EH (cell line): ENCODE measurements around the gene GRID2.

ENCODE experiments used
- DNase-seq: peaks from one replicate; pipeline ENCODE4 v3.0.0-alpha.2; 2015; ENCODE audit warnings: low read depth

GRID2 gene

DNA sequence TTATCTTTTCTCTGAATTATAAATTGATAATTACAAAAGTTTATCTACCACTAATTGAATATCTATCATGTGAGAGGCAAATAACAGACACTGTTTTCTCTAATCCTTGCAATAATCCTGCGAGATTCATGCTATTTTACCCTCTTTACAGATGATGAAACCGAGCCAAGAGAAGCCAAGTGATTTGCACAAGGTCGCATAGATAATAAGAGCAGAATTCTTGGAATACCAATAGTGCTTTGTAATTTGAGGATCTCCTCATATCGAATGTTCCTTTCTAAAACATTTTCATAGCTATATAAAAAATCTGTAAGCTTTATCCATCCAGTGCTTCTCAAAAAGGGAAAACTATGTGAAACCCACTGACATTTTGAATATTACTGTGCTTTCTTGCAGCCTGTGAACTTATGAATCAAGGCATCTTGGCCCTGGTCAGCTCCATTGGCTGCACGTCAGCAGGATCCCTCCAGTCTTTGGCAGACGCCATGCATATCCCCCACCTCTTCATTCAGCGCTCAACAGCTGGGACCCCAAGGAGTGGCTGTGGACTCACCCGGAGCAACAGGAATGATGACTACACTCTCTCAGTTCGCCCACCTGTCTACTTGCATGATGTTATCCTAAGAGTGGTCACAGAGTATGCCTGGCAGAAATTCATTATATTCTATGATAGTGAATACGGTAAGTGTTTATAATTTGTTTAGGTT, 781.0 kb downstream of the GRID2 start:
- DNase-seq = no peak

DNA sequence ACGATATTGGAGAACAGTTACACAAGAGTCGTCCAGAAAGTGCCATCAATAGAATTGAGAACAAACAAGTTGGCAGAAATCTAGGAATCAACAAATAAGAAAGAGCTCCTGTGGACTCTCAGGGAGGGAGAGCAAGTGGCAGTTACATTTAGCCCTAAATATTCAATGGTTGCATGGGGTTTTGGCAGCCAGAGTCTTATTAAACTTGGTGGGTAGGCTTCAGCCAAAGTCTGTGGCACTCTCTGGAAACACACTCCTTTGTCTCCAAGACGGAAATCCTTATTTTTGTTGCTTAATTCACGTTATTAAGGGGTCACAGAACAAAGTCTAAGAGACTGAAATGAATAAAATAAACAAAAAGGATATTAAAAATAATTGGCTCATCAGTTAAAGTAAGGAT, 782.6 kb downstream of the GRID2 start:
- no peak for DNase-seq

DNA sequence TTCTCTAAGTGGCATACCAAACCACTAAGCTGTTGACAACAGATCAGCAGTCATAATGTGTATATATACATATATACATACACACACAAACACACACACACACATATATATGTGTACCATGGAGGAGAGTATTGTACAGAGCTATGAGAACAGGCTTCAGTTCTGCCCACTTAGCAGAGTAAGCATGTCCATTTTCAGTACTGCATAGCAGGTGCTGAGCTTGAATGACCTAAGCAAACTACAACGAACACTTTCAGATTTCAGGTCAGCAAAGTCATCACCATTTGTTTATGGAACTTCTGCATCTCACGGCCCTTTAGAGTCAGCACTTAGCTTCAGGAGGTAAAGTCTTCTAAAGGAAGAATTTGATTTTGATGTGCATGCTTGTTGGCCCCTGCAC, 789.0 kb downstream of the GRID2 start:
- no peak for DNase-seq

DNA sequence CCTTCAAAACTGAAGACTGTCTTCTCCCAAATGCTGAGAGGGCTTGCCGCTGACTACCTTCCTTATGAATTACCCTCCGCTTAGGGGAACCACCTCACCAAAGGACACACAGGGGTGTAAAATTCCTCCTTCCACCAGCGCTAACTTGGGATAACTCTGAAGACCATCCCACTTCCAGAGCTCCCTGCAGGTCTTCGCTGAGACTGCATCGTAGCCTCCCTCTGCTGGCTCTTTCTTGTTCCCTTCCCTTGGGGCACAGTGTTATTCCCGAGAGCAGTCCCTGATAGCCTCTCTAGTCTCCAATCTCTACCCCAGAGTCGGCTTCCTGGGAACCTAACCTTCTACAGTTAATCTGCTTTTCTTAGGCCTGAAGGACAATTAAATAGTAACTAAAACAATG, 799.3 kb downstream of the GRID2 start:
- DNase-seq = no peak

DNA sequence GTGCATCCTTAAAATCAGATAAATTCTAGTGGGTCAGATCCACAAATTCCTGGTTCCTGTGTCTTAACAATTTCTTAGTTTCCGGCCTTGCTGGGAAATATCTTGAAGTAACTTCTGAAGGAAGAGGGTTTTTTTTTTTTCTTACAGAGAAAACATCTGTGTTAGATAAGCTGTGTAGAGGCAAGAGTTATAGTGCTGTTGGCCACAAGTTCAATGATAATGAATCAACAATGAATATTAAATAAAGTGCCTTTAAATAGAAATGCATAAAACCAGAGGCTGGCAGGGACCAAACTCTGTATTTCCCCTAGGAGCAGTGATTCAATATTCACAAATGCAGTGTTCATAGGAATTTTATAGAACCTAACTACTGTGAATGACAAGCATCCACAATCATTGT, 812.9 kb downstream of the GRID2 start:
- no peak for DNase-seq

DNA sequence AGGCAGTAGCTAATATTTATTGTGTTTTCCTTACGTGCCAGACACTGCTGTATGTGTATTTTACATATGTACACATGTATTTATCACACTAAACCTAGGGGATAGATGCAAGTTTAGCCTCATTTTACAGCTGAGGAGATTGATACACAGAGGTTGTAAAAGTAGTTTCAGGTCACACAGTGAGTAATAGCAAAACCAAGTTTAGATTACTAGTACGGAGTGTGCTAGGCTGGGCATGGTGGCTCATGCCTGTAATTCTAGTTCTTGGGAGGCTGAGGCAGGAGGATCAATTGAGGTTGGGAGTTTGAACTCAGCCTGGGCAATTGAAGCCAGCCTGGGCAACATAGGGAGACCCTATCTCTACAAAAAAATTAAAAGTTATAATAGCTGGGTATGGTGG, 823.7 kb downstream of the GRID2 start:
- no peak for DNase-seq

DNA sequence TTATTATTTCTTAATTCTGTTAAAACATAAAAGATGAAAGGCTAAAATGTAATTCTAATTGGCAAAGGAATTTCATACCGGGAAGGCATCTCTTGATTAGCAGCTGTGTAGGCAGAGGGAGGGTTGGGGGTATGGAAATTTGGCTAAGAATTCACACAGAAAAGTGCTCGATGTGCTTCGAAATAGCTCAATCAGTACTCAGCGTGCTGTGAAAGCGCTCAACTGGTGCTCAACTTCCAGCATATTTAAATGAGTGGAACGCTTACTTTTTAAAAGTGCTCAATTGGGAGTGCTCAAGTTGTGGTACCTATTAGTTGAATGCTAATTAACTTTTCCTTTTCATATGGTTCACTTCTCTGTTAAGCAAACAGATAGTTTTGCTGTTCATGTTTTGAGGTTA, 828.9 kb downstream of the GRID2 start:
- no peak for DNase-seq

DNA sequence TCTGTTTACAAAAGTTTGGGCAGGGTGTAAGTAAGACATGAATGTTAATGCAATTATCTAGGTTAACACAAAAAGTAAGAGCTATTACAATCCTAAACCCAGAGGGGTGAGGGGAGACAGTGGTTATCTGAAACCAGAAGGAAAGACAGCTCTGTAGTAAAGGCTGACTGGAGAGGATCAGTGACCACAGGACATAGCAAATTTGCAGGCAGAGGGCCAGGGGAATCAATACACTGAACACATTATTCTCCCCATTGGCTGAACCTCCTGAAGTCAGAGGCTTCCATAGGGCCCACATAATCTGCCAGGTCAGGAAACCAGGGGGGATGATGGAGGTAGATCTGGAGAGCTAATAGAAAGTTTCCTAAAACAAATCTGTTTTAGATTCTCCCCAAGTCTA, 835.4 kb downstream of the GRID2 start:
- no peak for DNase-seq

DNA sequence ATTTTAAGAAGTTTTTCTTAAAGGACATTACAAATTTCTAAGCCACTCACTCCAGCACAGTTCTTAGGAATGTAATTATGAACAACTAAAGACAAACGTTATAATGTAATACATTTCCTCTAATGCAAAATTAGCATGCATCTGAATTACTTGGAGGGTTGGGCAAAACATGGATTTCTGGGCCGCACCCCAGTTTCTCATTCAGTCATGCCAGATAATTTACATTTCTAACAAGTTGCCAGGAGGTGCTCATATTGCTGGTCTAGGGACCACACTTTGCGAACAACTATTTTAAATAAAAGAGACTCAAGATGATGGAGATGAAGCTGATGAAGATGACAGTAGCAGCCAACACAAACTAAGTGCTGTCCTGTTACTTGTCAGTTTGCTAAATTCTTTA, 840.1 kb downstream of the GRID2 start:
- no peak for DNase-seq

DNA sequence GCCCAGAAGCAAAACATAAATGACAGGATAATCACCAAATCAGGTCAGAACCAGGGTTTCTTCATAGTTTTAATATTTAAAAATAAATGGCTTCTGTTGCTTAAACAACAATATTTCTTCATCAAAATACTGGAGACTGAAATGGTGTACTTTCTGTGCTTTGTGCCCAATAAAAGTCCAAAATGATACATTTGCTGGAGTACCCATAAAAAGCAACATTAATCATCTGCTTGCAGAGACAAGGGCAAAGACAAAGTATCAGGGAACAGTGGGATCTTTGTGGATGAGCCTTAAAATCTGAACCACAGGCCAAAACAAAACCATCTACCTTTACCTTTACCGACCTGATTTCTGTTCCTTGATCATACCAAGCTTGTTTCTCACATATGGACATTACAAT, 840.9 kb downstream of the GRID2 start:
- no peak for DNase-seq

DNA sequence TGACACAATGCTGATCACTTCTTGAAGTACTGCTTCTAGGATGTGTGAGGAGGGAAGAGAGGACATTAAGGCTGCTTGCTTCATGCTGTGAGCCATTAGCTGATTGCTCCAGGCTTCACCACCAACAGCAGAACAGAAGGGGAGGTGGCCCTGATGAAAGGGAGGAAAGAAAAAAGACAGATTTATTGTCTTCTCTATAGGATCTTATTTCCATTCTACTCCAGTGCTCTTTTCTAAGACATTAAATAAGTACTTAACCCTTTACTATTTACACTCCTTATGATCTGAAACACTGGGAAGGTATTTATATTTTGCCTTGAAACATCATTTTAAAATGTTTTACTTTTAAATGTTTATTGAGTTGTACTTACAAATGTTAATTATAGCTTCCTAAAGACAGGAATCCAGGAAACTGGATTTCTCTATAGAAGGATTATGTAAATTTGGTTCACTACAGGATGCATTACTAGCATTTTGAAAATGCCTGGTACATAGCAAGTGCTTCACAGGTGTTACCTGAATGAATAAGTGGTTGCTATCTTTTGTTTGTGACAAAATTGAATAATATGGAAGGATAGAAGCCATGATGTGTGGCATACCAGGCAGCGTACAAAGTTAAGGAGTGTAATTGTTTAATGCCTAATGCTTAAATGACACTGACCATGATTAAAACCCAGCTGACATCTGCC, 843.9 kb downstream of the GRID2 start:
- DNase-seq = no peak

DNA sequence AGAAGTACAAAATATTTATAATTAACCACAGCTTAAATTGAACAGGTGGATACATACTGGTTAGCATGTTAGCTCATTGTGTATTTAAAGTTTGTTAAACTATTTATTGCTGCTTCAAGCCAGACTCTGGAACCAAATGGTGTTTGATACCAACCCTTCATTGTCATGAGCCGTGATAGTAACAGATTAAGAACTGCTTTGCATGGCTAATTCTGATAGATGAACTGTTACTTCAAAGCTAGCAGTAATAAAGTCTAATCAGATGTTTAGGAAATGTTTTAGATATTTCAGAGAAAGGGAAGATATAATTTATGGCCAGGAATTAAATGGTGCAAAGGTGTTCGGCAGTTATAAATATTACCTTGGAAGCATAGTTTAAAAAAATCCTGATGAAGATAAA, 848.7 kb downstream of the GRID2 start:
- DNase-seq = no peak

DNA sequence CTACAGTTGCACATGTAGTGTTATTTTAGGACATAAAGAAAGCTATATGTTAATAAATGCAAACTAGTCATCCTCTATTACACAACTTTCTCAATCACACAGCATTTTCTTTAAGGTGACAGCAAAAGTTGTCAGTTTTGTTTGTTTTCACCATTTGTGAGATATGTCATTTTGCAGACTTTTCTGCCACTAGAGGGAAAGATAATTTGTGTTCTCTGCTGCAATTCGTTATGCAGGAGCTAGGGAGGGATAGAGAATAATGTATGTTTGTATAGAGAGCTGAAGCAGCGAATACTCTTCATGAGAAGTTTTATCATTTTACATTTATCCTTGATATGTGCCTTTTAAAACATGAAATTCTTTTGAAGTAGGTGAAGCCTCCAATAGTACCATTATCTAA, 854.2 kb downstream of the GRID2 start:
- no peak for DNase-seq

DNA sequence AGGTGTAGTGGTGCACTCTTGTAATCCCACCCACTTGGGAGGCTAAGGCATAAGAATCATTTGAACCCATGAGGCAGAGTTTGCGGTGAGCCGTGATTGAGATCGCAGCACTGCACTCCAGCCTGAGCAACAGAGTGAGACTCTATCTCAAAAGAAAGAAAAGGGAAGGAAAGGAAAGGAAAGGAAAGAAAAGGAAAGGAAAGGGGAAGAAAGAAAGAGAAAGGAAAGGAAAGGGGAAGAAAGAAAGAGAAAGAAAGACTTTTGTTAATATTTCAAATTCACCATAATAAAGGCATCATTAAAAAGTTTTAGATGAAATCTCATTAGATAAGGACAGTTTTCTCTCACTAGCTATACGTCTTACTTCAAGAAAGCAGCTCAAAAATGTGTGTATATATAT, 864.3 kb downstream of the GRID2 start:
- DNase-seq = no peak

DNA sequence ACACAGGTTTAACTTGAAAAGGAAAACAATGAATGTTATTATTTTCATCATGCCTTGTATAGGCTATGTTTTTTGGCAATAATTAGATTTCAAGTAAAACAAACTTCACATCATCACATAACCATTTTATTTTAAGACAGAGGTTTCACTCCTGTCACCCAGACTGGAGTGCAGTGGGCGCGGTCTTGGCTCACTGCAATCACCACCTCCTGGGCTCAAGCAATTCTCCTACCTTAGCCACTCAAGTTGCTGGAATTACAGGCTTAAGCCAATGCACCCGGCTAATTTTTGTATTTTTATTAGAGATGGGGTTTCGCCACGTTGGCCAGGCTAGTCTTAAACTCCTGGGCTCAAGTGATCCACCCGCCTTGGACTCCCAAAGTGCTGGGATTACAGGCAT, 866.2 kb downstream of the GRID2 start:
- no peak for DNase-seq

DNA sequence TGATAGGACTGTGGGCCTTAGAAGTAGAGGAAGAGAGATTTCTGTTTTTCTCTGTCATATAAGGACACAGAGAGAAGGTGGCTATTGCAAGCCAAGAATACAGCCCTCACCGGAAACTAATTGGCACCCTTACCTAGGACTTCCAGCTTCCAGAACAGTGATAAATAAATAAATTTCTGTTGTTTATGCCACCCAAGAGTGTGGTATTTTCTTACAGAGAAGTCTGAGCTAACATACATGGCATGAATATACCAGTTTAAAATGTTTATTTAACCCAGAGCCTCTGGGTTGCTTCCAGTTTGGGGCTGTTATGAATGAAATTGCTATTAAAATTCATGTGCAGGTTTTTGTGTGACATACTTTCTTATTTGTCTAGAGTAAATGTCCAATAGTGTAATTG, 870.8 kb downstream of the GRID2 start:
- no peak for DNase-seq

DNA sequence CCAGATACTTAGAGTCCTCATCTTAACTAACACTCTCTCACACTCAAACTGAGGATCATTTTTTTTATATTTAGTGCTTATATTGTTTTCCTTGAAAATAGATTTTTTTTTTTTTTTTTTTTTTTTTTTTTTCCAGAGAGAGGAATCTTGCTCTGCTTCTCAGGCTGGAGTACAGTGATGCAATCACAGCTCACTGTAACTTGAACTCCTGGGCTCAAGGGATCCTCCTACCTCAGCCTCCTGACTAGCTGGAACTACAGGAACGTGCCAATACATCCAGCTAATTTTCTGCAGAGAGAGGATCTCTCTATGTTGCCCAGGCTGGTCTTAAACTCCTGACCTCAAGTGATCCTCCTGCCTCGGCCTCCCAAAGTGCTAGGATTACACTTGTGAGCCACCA, 874.5 kb downstream of the GRID2 start:
- no peak for DNase-seq

DNA sequence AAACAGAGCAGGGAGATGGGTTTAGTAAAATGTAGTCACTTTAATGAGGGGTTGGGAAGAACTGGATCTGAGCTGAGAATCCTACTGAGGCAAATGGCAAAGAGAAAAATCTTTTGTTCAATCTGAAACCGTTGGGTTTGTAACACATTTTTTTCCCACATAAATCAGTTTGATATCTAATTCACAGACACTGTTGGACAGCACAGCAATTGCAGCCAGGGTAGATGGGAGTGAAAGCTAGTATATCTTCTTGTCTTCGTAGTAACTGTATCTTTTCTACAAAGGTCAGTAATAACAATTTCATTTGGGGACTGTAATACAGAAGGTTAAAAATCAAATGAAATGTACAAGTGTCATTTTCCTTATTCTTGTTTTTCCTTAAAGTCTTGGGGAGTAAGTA, 875.3 kb downstream of the GRID2 start:
- DNase-seq = no peak

DNA sequence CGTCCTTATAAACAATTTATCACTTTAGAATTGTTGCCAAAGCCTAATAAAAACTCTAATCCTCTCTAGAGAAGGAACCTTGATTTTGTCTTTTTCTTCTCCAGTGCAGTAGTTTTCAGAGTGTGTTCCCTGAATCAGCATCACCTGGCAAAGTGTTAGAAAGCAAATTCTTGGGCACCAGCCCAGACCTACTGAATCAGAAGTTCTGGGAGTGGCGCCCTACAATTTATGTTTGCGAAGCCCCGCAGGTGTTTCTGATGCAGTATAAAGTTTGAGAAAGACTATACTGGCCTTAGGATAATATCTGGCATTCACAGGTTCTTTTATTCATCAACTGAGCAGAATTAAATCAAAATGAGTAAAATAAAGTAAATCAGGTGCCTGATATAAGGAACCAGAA, 879.0 kb downstream of the GRID2 start:
- no peak for DNase-seq

DNA sequence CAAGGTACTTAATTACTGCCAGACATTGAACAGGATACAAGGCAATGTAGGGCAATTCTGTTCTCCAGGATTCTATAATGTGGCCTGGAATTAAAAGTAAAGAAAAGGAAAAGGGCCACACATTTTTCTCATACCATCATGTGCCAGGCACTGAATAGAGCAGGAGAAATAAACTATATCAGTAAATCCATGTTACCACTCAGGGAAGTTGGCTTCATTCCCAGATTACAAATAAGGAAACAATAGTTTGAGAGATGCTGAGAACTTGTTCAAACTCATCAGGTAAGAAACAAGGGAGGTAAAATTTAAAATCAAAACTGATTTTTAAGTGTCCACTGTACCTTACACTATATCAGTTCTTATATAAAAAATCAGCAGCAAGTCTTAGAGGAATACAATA, 879.8 kb downstream of the GRID2 start:
- DNase-seq = no peak

DNA sequence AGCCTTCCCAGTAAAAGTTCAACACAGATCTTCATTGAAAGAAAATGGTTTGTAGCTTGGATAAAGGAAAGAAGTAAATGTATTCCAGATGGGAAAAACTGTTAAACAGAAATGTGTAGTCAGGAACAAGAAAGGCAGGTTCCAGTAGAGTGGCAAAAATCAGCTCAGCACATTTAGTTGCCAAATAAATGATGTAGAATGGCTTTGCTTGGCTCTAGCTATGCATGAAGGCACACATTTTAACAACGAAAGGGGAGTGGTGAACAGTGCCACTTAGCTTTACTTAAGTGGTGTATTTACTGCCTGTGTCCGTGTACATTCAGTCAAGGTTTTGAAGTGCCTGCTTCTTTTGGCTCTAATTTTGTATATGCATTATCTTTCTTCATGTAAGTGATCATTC, 880.3 kb downstream of the GRID2 start:
- DNase-seq = no peak

DNA sequence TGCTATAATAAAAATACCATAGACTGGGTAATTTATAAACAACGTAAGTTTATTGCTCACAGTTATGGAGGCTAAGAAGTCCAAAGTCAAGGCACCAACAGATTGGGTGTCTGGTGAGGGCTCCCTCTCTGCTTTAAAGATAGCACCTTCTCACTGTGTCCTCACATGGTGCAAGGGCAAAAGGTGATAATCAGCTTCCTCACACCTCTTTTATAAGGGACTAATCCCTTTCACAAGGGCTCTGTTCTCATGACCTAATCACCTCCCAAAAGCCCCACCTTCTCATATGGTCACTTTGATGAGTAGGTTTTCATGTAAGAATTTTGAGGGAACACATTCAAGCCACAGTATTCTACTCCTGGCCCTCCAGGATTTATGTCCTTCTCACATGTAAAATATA, 883.1 kb downstream of the GRID2 start:
- DNase-seq = no peak

DNA sequence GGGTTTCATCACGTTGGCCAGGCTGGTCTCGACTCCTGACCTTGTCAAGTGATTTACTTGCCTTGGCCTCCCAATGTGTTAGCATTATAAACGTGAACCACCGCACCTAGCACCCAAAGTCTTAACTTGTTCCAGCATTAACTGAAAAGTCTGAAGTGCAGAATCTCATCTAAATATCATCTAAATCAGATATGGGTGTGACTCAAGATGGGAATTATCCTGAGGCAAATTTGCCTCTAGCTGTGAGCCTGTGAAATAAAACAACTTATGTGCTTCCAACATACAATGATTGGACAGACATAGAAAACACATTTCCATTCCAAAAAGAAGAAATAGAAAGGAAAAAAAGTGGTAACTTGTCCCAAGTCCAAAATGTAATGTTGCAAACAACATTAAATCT, 883.7 kb downstream of the GRID2 start:
- DNase-seq = no peak

DNA sequence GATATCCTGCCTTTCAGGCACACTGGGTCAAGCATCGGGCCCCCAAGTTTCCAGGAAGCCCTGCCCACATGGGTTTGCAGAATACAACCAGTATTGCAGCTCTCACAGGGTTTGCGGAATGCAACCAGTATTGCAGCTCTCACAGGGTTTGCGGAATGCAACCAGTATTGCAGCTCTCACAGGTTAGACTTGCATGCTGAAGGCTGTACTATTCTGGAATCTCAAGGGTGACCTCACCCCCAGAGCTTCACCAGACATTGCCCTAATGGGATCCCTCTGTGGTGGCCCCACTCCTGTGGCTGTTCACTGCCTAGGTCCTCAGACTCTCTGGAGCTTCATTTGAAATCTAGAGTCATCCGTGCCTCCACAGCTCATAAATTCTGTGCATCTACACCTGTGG, 884.1 kb downstream of the GRID2 start:
- DNase-seq = no peak
